ENCODE data around the gene TATDN2. TPM values are rescaled to one million over a fixed set of nuclear protein-coding genes. Genes with fewer than 3 reads are reported as not detected.

Gene TATDN2
- total and polyA plus RNA-seq, 2 donors (not counting 3 experiments of a cell fraction or from before 2014, with no cell fraction given): 10.7 to 26.8 TPM

- H4K20me1 ChIP-seq (replicated peaks; ENCODE audit: control insufficient read depth, extremely low read depth, insufficient read depth, low read length): no peaks in the 10 kb centered on the region
- DNase-seq (ENCODE audit: low read depth, low spot score): no peak
- H3K27ac ChIP-seq (ENCODE audit: insufficient read depth, low read depth, low read length): no peak overlapping the region
- TF ChIP-seq JUN (IDR thresholded peaks at IDR 0.05; ENCODE audit: borderline replicate concordance, insufficient read depth, insufficient read length, low read depth) (no peak), EZH2 (IDR thresholded peaks at IDR 0.05; ENCODE audit: borderline replicate concordance, low read depth, low read length, severe bottlenecking) (no peak), CTCF (IDR thresholded peaks at IDR 0.05; ENCODE audit: extremely low read depth in 1 of 2, insufficient read depth in 1 of 2, low read depth in 1 of 2, low read length in 2 of 2) (no peak), MAX (IDR thresholded peaks at IDR 0.05; ENCODE audit: insufficient read depth, insufficient read length) (no peak), FOS (IDR thresholded peaks at IDR 0.05; ENCODE audit: borderline replicate concordance, insufficient read depth, low read length) (no peak), MYC (IDR thresholded peaks at IDR 0.05; ENCODE audit: low read depth, low read length) (no peak), POLR2A (IDR thresholded peaks at IDR 0.05; ENCODE audit: low read depth, low read length) (no peak), POLR2AphosphoS5 (IDR thresholded peaks at IDR 0.05; ENCODE audit: insufficient read depth, low read depth, low read length) (no peak), GATA2 (IDR thresholded peaks at IDR 0.05; ENCODE audit: insufficient read depth, insufficient read length, low read depth, low read length) (no peak)
- intact Hi-C loops (cut with micrococcal nuclease) (loop anchor here (1.0 kb wide), 1 partner anchor 19 kb away; no protein-coding TSS in a partner anchor), dilution Hi-C loops (cut with MboI; ENCODE audit: extremely low pct_ligation_motif_present, low sequenced_read_pairs) (no loop called here)
- no peak for FAIRE-seq
- ChIA-PET POLR2A (no interaction called here), CTCF (interaction anchor here (0.9 to 2.2 kb wide), 7 partner anchors 10 to 213 kb away, joined by 3 to 12 read pairs (median 6); partner anchors contain the start of genes FANCD2 and TATDN2)
- no peak overlapping the region for H3K9ac ChIP-seq (replicated peaks; ENCODE audit: extremely low read depth, insufficient read depth, low read length)
- BruUV-seq (replicated peaks): no TSS peak
- no peaks in the 10 kb centered on the region for H3K36me3 ChIP-seq (ENCODE audit: control insufficient read depth in 2 of 2, extremely low read depth in 1 of 2, insufficient read depth in 2 of 2, low read length in 2 of 2)
- H3K4me1 ChIP-seq (ENCODE audit: control insufficient read depth, extremely low read depth, insufficient read depth, low read length): peaks cover 49% of the 10 kb centered on the region
- no peaks in the 10 kb centered on the region for H3K27me3 ChIP-seq (ENCODE audit: control insufficient read depth in 2 of 2, insufficient read depth in 2 of 2, low read length in 2 of 2)
- H3K4me2 ChIP-seq (ENCODE audit: insufficient read depth, low read length): no peak overlapping the region
- no peak overlapping the region for H2AFZ ChIP-seq (ENCODE audit: low read depth, low read length)
- no peak overlapping the region for H3K4me3 ChIP-seq (replicated peaks in 1 of 3; ENCODE audit: insufficient read depth in 1 of 3, low read depth in 1 of 3, low read length in 3 of 3)
- H3K9me3 ChIP-seq (replicated peaks; ENCODE audit: control insufficient read depth, insufficient read depth, low read length): no peaks in the 10 kb centered on the region
- no peaks in the 10 kb centered on the region for H3K9me1 ChIP-seq (replicated peaks; ENCODE audit: control insufficient read depth, extremely low read depth, insufficient read depth, low read length)
- no peaks in the 10 kb centered on the region for H3K79me2 ChIP-seq (ENCODE audit: control insufficient read depth, insufficient read depth, low read length)
These were observed 24.3 kb upstream of the TATDN2 start for GRCh38 chr3:10223676-10224639.
